Upper lobe of right lung (tissue), 1 donor: ENCODE results near the gene ACP7. TPM values are rescaled to one million over a fixed set of nuclear protein-coding genes. Genes with fewer than 3 reads are reported as not detected.

Source experiments
- ATAC-seq: fragments of 200-7000 bp; cut with Tn5 transposase; one replicate; pipeline ENCODE4 v1.9.1; 2020; ENCODE audit warnings: mild to moderate bottlenecking, moderate library complexity
- DNase-seq: peaks from one replicate; pipeline ENCODE4 v3.0.0-alpha.2; 2020
- H3K27ac ChIP-seq: fragments of 200-600 bp; one replicate; pipeline ENCODE4 v1.8.0; 2022
- H3K27me3 ChIP-seq: fragments of 200-600 bp; one replicate; pipeline ENCODE4 v1.8.0; 2022; ENCODE audit warnings: mild to moderate bottlenecking
- H3K36me3 ChIP-seq: fragments of 200-600 bp; one replicate; pipeline ENCODE4 v1.8.0; 2022
- H3K4me1 ChIP-seq: fragments of 200-600 bp; one replicate; pipeline ENCODE4 v1.8.0; 2022
- H3K4me3 ChIP-seq: fragments of 200-600 bp; one replicate; pipeline ENCODE4 v1.8.0; 2022; ENCODE audit warnings: mild to moderate bottlenecking
- H3K9me3 ChIP-seq: fragments of 200-600 bp; one replicate; pipeline ENCODE4 v1.8.0; 2022
- CTCF ChIP-seq: fragments of 200-600 bp; IDR thresholded peaks from one replicate; pipeline ENCODE4 v1.8.0; 2022; ENCODE audit warnings: antibody characterized with exemption
- intact Hi-C: fragments of 100-400 bp; cut with DNase I; formaldehyde crosslinking; loops from one replicate; pipeline ENCODE4 v1.11.0; 2022
- total RNA-seq: library from RNA; stranded (reverse); fragmentation: NEBNext Ultra II Directional; extraction: Animal tissue kit (Norgen Biotek cat#: 25700); gene quantifications from one replicate; pipeline ENCODE4 v1.2.1, GENCODE V29; 2021
- donor health status: DM: no; HTN: yes; CAD: no; lungs with severe emphysema.

The ACP7 gene
- total RNA-seq, 1 donor from 2014 or later = not detected

- ATAC-seq = no peak
- no peak for TF ChIP-seq CTCF
- peaks cover 15% of the 10 kb centered on the region for H3K27me3 ChIP-seq
Observed at GRCh38 chr19:39103151-39103550, 19.0 kb downstream of the ACP7 start.

GRCh38 chr19:39104186-39104596 is 20.0 kb downstream of the ACP7 start:
- Histone ChIP-seq H3K27ac (no peak overlapping the region), H3K27me3 (peaks cover 5% of the 10 kb centered on the region), H3K4me3 (no peak overlapping the region), H3K9me3 (no peaks in the 10 kb centered on the region), H3K36me3 (no peaks in the 10 kb centered on the region), H3K4me1 (no peaks in the 10 kb centered on the region)
- intact Hi-C loops = no loop called here
- DNase-seq (no peak), ATAC-seq (no peak)
- TF ChIP-seq CTCF = no peak

More at GRCh38 chr19:39103151-39103550, 19.0 kb downstream of the ACP7 start:
- no peak overlapping the region for H3K27ac ChIP-seq
- H3K36me3 ChIP-seq = no peaks in the 10 kb centered on the region
- no peaks in the 10 kb centered on the region for H3K9me3 ChIP-seq
- intact Hi-C loops = no loop called here
- H3K4me1 ChIP-seq = no peaks in the 10 kb centered on the region
- no peak overlapping the region for H3K4me3 ChIP-seq
- no peak for DNase-seq

- intact Hi-C loops = no loop called here
Observed at GRCh38 chr19:39106194-39106593, 22.0 kb downstream of the ACP7 start.

GRCh38 chr19:39109641-39110040 is 25.5 kb downstream of the ACP7 start:
- Histone ChIP-seq H3K4me3 (no peak overlapping the region), H3K27me3 (no peaks in the 10 kb centered on the region), H3K36me3 (no peaks in the 10 kb centered on the region), H3K9me3 (no peaks in the 10 kb centered on the region), H3K4me1 (no peaks in the 10 kb centered on the region), H3K27ac (no peak overlapping the region)
- intact Hi-C loops = no loop called here
- DNase-seq (no peak), ATAC-seq (no peak)
- TF ChIP-seq CTCF = no peak

More at GRCh38 chr19:39106194-39106593, 22.0 kb downstream of the ACP7 start:
- no peak for DNase-seq
- no peak for ATAC-seq
- H3K27ac ChIP-seq = no peak overlapping the region
- no peaks in the 10 kb centered on the region for H3K9me3 ChIP-seq
- no peak for TF ChIP-seq CTCF
- H3K4me3 ChIP-seq = no peak overlapping the region
- no peaks in the 10 kb centered on the region for H3K36me3 ChIP-seq
- no peaks in the 10 kb centered on the region for H3K4me1 ChIP-seq
- H3K27me3 ChIP-seq = no peaks in the 10 kb centered on the region

- DNase-seq (peak; percentile 77), ATAC-seq (peak; percentile 88)
- H3K4me3 ChIP-seq = no peak overlapping the region
- intact Hi-C loops = no loop called here
- no peaks in the 10 kb centered on the region for H3K27me3 ChIP-seq
- peak; percentile 79 for TF ChIP-seq CTCF
- no peak overlapping the region for H3K27ac ChIP-seq
- no peaks in the 10 kb centered on the region for H3K4me1 ChIP-seq
- no peaks in the 10 kb centered on the region for H3K36me3 ChIP-seq
- no peaks in the 10 kb centered on the region for H3K9me3 ChIP-seq
Observed at GRCh38 chr19:39110263-39110967, 26.2 kb downstream of the ACP7 start.
